Kidney epithelial cell (primary cell): ENCODE results near the gene MRPL44. TPM values are rescaled to one million over a fixed set of nuclear protein-coding genes. Genes with fewer than 3 reads are reported as not detected.
"Not testable (repeated sequence)": the region's sequence is repeated elsewhere in the genome, so short reads cannot be mapped to it uniquely, and the experiment has no call there.

Source experiments
- DNase-seq: peaks from one replicate; pipeline ENCODE4 v3.0.0-alpha.2; 2010; ENCODE audit warnings: low read depth
- H3K27me3 ChIP-seq: 2 replicates; pipeline ENCODE4 v1.6.0; 2011; ENCODE audit warnings: low read length; ENCODE audit not compliant: control insufficient read depth, insufficient read depth
- H3K36me3 ChIP-seq: 2 replicates; pipeline ENCODE4 v1.5.1; 2011; ENCODE audit warnings: low read length; ENCODE audit not compliant: control insufficient read depth, insufficient read depth
- H3K4me3 ChIP-seq: 2 replicates; pipeline ENCODE4 v1.5.1; 2011; ENCODE audit warnings: low read depth, mild to moderate bottlenecking, control low read depth, low read length
- total RNA-seq: library from RNA; depleted of rRNA; stranded (reverse); fragments of >200 nt; gene quantifications from 2 replicates; pipeline ENCODE4 v1.2.3, GENCODE V29; 2015
- TF ChIP-seq, protein P1 (sequence below): IDR thresholded peaks from 2 replicates; pipeline ENCODE4 v1.5.1; 2011; ENCODE audit warnings: mild to moderate bottlenecking, moderate library complexity, low read length, control low read depth, inconsistent platforms; ENCODE audit not compliant: insufficient read depth, poor library complexity, severe bottlenecking

Gene MRPL44
- total RNA-seq, 1 donor from 2014 or later = 62.2 TPM

DNA sequence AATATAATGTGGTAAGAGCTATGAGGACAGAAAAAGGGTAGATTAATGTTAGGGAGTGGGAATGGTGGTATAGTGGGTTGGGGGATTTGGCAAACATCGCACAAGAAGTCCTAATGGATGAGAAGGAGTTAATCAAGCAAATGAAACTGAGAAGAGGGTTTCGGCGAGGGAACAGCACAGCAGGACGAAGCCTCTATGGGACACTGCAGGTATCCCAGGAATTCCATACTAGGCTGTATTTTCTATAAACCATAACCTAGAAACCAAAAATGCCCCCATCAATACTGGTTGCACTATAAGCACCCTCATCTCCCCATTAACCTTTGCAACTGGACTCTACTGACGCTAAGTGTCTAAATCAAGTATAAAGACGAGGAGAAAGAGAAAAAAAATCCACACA lies 22.4 kb upstream of the MRPL44 start:
- no peaks in the 10 kb centered on the region for H3K36me3 ChIP-seq
- no peak overlapping the region for H3K4me3 ChIP-seq
- no peaks in the 10 kb centered on the region for H3K27me3 ChIP-seq
- no peak for DNase-seq
- TF ChIP-seq, protein P1, sequence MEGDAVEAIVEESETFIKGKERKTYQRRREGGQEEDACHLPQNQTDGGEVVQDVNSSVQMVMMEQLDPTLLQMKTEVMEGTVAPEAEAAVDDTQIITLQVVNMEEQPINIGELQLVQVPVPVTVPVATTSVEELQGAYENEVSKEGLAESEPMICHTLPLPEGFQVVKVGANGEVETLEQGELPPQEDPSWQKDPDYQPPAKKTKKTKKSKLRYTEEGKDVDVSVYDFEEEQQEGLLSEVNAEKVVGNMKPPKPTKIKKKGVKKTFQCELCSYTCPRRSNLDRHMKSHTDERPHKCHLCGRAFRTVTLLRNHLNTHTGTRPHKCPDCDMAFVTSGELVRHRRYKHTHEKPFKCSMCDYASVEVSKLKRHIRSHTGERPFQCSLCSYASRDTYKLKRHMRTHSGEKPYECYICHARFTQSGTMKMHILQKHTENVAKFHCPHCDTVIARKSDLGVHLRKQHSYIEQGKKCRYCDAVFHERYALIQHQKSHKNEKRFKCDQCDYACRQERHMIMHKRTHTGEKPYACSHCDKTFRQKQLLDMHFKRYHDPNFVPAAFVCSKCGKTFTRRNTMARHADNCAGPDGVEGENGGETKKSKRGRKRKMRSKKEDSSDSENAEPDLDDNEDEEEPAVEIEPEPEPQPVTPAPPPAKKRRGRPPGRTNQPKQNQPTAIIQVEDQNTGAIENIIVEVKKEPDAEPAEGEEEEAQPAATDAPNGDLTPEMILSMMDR = no peak

DNA sequence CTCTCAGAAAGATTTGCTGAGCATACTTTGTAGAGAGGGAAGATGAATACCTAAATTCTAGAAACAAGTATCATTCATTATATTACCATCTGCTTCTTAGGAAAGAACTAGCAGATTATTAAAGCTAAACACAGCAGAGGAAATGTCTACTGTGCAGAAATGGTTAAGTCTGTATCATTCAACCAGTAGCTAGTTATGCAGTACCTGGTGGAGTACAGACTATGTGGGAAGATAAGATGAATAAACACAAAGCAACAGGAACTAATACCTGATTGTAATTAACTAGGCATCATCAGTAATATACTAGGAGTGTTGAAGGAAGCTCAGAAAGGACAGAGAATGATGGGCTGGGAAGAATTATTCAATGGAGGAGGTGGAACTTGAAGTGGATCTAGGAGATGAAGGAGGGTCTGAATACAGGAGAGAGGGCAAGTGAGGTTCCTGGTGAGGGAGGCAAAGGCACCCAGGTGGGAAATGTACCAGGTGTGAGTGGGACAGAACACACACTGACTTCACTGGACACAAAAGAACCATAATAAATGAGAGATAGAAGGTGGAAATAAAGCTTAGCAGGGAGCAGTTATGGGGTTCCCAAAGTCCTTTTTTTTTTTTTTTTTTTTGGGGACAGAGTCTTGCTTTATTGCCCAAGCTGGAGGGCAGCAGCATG lies 21.7 kb upstream of the MRPL44 start:
- TF ChIP-seq, protein P1 = no peak
- Histone ChIP-seq H3K27me3 (no peaks in the 10 kb centered on the region), H3K4me3 (no peak overlapping the region), H3K36me3 (no peaks in the 10 kb centered on the region)
- no peak for DNase-seq

DNA sequence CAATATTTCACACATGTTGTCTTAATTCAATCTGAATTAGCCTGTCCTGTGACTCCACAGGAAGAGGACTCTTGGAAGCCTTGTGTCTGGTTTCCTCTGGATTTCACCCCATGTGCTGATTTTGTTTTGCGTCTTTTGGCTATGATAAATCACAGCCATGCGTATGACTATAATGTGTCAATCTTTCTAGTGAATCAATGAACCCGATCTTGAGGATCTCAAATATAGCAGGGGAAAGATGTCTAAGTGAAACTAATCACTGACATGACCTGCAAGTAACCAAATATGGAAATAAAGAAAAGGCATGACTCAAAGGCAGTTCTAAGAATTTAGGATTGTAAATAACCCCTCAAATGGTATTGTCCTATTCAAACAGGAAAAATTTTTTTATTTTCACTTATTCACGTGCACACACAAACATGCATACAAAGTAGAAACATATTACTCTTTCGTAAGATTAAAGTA lies 20.4 kb upstream of the MRPL44 start:
- no peak for DNase-seq
- Histone ChIP-seq H3K4me3 (no peak overlapping the region), H3K36me3 (no peaks in the 10 kb centered on the region), H3K27me3 (no peaks in the 10 kb centered on the region)
- TF ChIP-seq, protein P1 = no peak

DNA sequence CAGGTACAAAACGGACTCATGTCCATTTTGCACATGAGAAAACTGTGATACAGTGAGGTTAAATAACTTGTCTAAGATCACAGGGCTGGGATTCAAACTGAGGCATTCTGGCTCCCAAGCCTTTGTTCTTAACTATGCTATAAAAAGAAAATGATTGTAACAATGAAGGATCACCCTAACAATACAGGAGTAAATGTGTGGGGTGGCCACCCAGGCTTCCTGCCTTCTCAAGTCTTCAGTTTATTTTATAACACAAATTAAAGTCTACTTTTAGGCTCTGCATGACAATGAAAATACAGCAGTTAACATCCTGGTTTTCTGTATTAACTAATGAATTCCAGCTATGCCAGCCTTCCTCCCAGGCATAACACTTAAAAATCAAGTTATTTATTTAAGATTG lies 19.7 kb upstream of the MRPL44 start:
- Histone ChIP-seq H3K27me3 (no peaks in the 10 kb centered on the region), H3K4me3 (no peak overlapping the region), H3K36me3 (no peaks in the 10 kb centered on the region)
- no peak for DNase-seq
- TF ChIP-seq, protein P1 = no peak

DNA sequence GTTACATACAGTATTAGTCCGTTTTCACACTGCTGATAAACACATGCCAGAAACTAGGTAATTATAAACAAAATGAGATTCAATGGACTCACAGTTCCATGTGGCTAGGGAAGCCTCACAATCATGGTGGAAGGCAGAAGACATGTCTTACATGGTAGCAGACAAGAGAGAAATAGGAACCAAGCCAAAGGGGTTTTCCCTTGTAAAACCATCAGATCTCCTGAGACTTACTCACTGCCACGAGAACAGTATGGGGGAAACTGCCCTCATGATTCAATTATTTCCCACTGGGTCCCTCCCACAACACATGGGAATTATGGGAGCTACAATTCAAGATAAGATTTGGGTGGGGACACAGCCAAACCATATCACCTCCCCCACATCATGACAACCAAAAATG lies 17.8 kb upstream of the MRPL44 start:
- not testable (repeated sequence) for H3K27me3 ChIP-seq, H3K36me3 ChIP-seq, H3K4me3 ChIP-seq, DNase-seq

DNA sequence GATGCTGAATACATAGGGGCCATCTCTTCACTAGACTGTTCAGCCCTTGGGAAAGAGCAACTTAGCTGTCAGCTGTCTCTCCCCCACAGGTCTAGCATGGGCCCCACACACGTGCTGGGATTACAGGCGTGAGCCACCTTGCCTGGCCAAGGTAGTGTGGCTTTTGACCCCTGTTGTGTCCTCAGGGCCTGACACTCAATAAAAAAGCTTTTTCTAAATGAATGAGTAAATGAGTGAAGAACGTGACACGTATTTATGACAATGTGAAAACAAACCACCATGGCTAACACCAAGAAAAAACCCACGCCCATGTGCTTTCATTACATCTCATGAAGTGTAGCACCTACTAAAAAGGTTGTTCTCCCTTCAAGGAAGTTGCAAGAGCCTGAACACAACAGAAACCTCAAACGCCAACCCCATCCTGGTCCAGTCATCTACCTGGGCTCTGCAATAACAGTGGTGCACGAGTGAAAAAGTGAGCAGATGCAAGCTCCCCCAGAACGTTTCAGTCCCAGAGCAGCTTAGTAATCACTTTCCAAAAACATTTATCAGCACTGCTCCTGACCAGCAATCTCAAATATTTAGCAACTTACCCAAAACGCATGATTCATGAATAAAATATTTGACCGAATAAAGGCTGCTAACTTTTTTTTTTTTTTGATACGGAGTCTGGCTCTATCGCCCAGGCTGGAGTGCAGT lies 15.5 kb upstream of the MRPL44 start:
- Histone ChIP-seq H3K27me3 (no peaks in the 10 kb centered on the region), H3K4me3 (no peak overlapping the region), H3K36me3 (no peaks in the 10 kb centered on the region)
- DNase-seq = no peak
- TF ChIP-seq, protein P1 = no peak
